ENCODE results near the gene PITPNM2.

- TF ChIP-seq ZC3H11A (IDR thresholded peaks at IDR 0.05; ENCODE audit: low read depth, low read length): no peak
- no peak for TF ChIP-seq CTCF (IDR thresholded peaks at IDR 0.05 in 2 of 3, conservative IDR thresholded peaks at IDR 0.05 in 1 of 3; ENCODE audit: insufficient read depth in 2 of 3, low read depth in 1 of 3, low read length in 3 of 3)
- TF ChIP-seq EZH2 (IDR thresholded peaks at IDR 0.05; ENCODE audit: borderline replicate concordance, low read depth, low read length): no peak
- TF ChIP-seq ATF2 (CRISPR knock-in tag; IDR thresholded peaks at IDR 0.05): no peak
- TF ChIP-seq ZBTB49 (CRISPR knock-in tag; IDR thresholded peaks at IDR 0.05; ENCODE audit: borderline replicate concordance): no peak
- TF ChIP-seq JUNB (CRISPR knock-in tag; conservative IDR thresholded peaks at IDR 0.05): no peak
- TF ChIP-seq ZFP30 (CRISPR knock-in tag; IDR thresholded peaks at IDR 0.05; ENCODE audit: borderline replicate concordance): no peak
- no peak for TF ChIP-seq RAD21 (CRISPR knock-in tag; conservative IDR thresholded peaks at IDR 0.05 in 1 of 2, IDR thresholded peaks at IDR 0.05 in 1 of 2)
- TF ChIP-seq FOXM1 (IDR thresholded peaks at IDR 0.05; ENCODE audit: low read depth): no peak
- TF ChIP-seq FOXM1 (CRISPR knock-in tag; IDR thresholded peaks at IDR 0.05; ENCODE audit: low read depth): no peak
- TF ChIP-seq ZBTB11 (CRISPR knock-in tag; IDR thresholded peaks at IDR 0.05): no peak
- TF ChIP-seq MIER1 (IDR thresholded peaks at IDR 0.05; ENCODE audit: low read depth): no peak
- no peak for TF ChIP-seq CREB1 (IDR thresholded peaks at IDR 0.05)
- TF ChIP-seq CREB1 (CRISPR knock-in tag; IDR thresholded peaks at IDR 0.05): no peak
- no peak for TF ChIP-seq EWSR1 (IDR thresholded peaks at IDR 0.05; ENCODE audit: borderline replicate concordance, low read depth, partially characterized antibody)
- no peak for TF ChIP-seq SRSF3 (IDR thresholded peaks at IDR 0.05; ENCODE audit: insufficient read depth, low read length)
Observed at GRCh38 chr12:123167329-123167728, 16.4 kb upstream of the PITPNM2 start.

Data from K562 (cell line).